HG03025 (cell line): ENCODE measurements around the gene ADAMTS7.
"Not testable (repeated sequence)": the region's sequence is repeated elsewhere in the genome, so short reads cannot be mapped to it uniquely, and the experiment has no call there.

Experiments used
- ATAC-seq: cut with Tn5 transposase; IDR thresholded peaks from one replicate; pipeline ENCODE4 v1.9.1; 2021; ENCODE audit warnings: mild to moderate bottlenecking, moderate library complexity; ENCODE audit not compliant: unreplicated experiment, low FRiP score

Gene ADAMTS7, protein sequence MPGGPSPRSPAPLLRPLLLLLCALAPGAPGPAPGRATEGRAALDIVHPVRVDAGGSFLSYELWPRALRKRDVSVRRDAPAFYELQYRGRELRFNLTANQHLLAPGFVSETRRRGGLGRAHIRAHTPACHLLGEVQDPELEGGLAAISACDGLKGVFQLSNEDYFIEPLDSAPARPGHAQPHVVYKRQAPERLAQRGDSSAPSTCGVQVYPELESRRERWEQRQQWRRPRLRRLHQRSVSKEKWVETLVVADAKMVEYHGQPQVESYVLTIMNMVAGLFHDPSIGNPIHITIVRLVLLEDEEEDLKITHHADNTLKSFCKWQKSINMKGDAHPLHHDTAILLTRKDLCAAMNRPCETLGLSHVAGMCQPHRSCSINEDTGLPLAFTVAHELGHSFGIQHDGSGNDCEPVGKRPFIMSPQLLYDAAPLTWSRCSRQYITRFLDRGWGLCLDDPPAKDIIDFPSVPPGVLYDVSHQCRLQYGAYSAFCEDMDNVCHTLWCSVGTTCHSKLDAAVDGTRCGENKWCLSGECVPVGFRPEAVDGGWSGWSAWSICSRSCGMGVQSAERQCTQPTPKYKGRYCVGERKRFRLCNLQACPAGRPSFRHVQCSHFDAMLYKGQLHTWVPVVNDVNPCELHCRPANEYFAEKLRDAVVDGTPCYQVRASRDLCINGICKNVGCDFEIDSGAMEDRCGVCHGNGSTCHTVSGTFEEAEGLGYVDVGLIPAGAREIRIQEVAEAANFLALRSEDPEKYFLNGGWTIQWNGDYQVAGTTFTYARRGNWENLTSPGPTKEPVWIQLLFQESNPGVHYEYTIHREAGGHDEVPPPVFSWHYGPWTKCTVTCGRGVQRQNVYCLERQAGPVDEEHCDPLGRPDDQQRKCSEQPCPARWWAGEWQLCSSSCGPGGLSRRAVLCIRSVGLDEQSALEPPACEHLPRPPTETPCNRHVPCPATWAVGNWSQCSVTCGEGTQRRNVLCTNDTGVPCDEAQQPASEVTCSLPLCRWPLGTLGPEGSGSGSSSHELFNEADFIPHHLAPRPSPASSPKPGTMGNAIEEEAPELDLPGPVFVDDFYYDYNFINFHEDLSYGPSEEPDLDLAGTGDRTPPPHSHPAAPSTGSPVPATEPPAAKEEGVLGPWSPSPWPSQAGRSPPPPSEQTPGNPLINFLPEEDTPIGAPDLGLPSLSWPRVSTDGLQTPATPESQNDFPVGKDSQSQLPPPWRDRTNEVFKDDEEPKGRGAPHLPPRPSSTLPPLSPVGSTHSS (N-terminal part only)

DNA sequence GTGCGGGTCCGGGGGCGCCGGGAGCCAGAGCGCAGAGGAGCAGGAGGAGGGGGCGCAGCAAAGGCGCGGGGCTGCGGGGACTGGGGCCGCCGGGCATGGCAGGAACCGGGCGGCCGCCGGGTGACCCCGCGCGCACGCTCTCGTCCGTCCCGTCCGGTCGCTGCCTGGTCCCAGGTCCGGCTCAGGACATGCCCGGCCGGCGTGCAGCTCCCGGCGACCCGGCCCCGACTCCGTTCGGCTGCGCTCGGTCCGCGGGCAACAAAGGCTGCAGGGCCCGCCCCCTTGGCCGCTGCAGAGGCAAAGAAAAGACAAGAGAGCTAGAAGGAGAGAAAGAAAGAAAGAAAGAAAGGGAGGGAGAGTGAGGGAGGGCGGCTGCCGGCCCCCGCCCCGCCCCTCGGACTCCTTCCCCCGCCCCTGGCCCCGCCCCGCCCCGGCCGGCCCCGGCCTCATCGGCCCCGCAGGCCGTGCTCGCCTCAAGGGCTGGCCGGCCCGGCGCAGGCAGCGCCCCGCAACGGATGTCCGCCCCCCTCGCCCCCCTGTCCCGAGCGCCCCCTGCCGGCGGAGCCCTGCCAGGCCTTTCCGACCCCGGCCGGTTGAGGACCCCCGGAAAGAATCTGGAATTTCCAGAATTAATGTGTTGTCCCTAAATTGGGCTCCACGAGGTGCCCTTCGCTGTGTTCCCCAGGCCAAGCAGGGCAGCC, at the start of gene ADAMTS7:
ADAMTS7 (minus strand) TSS at position 341 of the 701 bp plus-strand sequence; CDS start at position 97, 244 bp downstream.
- no peak for ATAC-seq

DNA sequence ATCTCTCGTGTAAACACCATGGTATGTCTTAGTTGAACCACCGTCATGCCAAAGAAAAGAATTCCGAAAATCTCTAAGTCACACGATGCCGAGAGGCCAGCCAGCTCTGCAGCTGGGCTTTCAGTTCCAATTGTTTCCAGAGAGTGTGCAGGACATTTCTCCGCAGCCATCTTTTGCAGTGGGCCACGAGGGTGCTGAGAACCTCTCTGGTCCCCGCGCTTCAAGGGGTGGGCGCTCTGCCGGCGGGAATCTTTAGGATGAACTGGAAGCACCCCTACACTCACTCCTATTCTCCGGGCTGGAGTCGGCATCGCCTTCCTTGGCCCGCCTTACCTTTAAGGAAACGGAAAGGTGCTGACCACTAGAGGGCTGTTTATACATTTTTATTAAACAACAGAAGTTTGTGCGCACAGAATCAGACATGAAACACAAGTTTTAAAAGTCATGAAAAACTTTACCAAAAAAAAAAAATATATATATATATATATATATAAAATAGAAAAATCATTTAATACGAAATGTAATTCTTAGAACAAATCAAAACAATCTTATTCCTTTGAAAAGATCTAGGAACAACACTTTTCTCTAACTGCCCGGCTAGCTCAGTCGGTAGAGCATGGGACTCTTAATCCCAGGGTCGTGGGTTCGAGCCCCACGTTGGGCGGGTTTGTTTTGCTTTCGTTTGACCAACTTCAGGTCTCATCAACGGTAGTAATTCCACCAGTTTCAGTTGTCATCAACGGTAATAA, 48.9 kb upstream of the ADAMTS7 start:
- no peak for ATAC-seq

DNA sequence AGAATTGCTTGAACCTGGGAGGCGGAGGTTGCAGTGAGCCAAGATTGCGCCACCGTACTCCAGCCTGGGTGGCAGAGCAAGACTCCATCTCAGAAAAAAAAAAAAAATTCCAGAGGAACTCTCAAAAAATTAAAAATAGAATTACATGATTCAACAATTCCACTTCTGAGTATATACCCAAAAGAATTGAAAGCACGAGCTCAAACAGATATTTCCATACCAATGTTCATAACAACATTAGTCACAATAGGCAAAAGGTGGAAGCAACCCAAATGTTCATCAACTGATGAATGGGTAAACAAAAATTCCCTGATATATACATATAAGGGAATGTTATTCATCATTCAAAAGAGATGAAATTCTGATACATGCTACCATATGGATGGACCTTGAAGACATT, 44.5 kb upstream of the ADAMTS7 start:
- no peak for ATAC-seq

DNA sequence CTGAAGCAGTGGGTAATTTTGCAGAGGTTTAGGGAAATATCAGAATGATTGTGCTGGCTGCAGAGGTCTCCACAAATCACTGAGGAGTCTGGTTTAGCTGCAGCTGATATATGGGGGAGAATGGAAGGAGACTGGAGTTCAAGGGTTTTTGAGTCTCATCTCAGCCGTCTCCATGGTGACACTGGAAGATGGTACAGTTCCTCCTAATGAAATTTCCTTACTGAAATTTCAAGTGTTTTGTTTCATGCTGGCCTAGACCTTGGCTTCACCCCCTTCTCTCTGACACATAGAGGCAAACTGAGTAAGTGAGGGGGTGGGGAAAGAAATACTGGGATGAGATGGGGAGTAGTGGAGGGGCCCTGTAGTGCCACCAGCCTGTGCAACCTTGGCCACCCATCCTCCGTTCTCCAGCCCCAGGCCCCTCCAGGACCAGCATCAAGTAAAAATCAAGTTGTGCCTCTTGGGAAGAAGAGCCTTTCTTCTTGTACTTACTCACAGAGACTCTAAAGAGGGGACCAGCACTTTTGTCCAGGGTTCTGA, 43.6 kb upstream of the ADAMTS7 start:
- no peak for ATAC-seq

DNA sequence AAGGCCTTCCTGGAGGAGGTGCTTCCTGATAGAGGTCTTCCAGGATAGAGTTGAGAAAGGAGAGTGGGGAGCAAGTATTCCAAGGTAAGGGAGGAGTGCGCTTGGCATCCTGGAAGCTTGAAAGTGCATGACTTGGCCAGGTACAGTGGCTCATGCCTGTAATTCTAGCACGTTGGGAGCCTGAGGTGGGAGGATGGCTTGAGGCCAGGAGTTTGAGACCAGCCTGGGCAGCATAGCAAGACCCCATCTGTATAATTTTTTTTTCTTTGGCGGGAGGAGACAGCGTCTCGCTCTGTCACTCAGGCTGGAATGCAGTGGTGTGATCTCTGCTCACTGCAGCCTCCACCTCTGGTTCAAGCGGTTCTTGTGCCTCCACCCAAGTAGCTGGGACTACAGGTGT, 42.2 kb upstream of the ADAMTS7 start:
- no peak for ATAC-seq

DNA sequence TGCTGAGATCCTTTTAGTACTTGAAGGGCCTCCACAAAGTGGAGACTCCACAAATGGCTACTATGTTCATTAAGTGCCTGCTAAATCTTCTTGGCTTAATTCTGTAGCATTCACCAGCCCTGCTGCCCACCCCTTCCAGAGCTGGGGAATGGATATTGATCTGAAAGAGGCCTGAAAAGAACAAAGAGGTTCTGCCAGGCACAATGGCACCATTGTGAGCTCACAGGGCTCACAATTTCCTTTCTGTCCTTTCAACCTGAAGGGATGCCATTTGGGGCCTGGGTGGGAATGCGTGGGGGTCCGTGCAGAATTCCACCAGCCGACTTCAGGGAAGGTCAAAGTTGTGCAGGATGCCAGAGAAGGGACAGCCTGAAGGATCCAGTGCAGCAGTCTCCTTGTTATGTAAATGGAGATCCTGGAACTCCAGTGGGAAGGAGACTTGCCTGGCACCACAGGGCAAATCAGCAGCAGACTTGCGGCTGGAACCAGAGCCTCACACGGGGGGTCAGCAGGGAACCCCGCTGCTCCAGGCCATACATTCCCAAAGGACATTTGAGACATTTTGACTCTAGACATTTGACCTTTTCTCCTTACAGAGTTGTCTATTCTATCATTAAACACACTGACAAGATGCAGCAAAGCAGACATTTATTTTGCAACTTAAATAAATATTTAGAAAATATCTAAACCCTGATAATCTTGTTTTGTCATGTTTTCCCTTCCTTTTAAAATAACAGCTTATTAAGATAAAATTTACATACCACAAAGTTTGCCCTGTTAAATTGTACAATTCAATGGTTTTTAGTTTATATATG, 39.9 kb upstream of the ADAMTS7 start:
- no peak for ATAC-seq

DNA sequence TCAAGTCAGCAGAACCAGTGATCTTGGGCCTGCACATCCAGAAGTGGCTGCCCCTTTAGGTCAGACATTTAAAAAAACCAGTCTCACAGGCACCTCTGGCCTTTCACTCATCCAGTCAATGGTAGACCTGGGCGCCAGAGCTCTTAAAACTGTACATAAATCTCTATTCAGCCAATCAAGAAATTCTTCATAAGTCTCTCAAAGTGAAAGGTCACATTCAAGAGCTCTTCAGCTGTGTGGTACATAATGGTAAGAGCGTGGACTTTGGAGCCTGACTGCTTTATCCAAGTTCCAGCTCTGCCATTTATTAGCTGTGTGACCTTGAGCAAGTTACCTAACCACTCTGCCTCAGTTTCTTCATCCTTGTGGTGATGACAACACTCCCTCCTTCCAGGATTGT, 39.1 kb upstream of the ADAMTS7 start:
- ATAC-seq: no peak

DNA sequence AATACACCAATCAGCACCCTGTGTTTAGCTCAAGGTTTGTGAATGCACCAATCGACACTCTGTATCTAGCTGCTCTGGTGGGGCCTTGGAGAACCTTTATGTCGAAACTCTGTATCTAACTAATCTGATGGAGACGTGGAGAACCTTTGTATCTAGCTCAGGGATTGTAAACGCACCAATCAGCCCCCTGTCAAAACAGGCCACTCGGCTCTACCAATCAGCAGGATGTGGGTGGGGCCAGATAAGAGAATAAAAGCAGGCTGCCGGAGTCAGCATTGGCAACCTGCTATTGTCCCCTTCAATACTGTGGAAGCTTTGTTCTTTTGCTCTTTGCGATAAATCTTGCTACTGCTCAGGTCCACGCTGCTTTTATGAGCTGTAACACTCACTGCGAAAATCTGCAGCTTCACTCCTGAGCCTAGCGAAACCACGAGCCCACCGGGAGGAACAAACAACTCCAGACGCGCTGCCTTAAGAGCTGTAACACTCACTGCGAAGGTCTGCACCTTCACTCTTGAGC, 36.2 kb upstream of the ADAMTS7 start:
- ATAC-seq: not testable (repeated sequence)

DNA sequence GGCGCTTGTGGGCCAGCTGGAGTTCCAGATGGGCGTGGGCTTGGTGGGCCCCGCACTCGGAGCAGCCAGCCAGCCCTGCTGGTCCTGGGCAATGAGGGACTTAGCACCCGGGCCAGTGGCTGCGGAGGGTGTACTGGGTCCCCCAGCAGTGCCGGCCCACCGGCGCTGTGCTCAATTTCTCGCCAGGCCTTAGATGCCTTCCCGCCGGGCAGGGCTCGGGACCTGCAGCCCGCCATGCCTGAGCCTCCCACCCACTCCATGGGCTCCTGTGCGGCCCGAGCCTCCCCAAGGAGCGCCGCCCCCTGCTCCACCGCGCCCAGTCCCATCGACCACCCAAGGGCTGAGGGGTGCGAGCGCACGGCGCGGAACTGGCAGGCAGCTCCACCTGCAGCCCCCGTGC, 35.6 kb upstream of the ADAMTS7 start:
- not testable (repeated sequence) for ATAC-seq

DNA sequence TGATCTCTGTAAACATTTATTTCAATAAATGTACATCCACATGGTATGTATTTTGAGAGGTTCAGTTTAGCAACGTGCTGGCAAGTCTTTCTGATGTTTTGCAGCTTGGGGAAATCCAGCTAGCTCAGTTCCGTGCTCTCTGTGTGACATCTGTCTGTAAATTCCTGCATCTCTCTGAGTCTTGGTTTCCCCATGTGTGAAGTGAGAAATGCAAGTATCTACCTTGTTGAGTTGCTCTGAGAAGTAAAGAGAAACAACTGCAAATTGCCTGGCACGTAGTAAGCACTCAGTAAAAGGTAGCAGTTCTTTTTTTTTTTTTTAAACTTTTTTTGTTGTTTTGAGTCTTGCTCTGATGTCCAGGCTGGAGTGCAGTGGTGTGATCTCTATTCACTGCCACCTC, 31.3 kb upstream of the ADAMTS7 start:
- ATAC-seq: no peak

DNA sequence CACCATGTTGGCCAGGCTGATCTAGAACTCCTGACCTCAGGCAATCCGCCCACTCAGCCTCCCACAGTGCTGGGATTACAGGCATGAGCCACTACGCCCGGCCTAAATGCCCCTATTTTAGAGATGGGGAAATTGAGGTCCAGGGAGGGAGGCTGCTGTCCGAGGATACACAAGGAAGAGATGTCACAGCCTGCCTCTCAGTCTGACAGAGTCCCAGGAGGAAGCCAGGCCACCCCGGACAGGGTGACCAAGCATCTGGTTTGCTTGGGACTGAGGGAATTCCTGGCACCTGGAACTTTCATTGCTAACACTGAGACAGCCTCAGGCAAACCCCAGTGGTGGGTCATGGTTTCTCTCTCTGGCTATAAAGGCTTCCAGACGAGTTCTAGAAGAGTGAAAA, 30.6 kb upstream of the ADAMTS7 start:
- ATAC-seq: no peak

DNA sequence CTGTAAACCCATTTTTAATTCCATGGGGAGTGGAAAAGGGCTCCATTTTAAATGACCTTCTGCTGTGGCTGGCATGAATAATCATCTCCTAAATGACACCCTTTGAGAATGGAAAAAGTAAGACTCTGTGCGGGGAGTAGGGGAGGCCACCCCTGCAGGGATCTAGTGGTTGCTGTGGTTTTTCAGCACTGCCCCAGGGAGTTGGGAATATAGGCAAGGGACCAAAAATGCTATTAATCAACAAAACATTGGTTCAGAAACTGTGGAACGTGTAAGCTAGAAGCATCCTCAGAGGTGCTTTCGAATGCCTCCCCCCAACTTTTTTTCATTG, 30.1 kb upstream of the ADAMTS7 start:
- no peak for ATAC-seq

DNA sequence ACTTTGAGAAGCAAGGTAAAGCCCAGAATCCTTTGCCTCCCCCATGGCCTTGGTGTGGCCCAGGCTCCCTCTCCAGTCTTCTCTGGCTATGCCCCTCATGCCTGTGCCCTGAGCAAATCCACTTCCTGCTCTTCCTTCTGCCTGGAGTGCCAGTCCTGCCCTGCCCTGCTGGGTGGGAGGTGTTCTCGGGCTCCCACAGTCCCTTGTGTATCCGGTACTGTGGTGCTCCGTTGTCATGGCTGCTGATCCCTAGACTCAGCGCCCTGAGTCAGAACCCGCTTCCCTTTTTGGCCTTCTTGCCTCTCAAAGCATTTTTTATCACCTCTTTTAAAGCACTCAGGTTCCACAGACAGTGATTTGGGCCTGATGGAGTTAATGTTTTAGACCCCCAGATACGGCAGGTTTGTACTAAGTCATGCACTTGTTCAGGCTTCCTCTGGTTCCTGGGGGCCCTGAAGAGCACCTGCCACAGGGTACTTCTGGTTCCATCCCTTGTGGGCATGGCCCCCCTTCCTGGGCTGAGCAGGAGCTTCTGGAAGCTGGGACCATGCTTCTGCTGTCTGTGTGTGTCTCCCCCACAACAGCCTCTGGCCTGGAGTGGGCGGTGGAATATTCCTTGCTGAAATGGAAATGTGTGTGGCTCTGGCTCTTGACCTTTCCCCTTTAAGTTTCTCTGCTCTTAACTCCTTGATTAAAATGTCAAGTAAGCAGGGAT, 29.6 kb upstream of the ADAMTS7 start:
- ATAC-seq: no peak

DNA sequence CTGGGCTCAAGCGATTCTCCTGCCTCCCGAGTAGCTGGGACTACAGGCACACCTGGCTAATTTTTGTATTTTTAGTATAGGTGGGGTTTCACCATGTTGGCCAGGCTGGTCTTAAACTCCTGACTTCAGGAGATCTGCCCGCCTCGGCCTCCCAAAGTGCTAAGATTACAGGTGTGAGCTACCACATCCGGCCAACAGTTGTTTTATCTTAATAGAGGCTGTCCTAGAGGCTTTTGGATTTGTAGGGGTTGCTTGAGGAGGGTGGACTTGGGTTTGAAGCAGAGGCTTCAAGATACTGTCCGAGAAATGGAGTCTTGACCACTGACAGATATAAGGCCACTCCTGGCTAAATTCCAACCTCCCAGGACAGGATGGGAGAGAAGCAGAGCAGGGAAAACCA, 27.9 kb upstream of the ADAMTS7 start:
- not testable (repeated sequence) for ATAC-seq

DNA sequence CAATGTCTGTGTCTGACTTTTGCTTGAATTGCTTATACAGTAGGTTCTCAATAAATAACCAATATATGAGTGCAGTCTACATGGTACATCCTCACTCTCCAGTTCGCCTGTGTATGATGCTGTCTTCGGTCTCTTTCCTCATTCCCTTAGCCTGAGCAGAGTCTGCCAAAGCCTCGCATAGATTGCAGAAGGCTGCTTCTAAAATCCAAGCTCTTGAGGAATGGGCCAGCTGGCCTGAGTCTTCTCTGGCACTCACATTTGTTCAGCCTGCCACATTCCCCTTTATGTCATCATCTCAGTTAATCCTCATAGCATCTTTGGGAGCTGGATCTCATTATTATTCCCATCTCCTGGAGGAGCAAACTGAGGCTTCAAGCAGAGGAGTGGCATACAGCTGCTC, 27.2 kb upstream of the ADAMTS7 start:
- no peak for ATAC-seq

DNA sequence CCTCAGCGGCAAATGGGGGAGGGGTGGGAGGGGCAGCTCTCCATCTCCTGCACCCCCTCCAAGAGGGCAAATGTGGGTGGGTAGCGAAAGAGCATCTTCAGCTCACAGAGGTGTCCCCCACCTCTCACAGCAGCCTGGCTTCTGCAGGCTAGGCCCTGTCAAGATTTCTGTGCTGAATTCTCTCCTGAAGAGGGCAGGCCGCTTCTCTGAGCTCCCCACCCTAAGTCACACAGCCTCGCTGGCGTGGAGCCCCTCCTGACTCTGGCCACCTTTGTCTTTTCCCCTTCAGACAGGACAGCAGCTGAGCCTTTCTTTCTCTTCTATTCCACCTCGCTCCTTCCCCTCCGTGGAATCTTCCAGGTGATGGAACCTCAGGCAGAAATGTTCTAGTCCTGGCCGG, 26.3 kb upstream of the ADAMTS7 start:
- no peak for ATAC-seq

DNA sequence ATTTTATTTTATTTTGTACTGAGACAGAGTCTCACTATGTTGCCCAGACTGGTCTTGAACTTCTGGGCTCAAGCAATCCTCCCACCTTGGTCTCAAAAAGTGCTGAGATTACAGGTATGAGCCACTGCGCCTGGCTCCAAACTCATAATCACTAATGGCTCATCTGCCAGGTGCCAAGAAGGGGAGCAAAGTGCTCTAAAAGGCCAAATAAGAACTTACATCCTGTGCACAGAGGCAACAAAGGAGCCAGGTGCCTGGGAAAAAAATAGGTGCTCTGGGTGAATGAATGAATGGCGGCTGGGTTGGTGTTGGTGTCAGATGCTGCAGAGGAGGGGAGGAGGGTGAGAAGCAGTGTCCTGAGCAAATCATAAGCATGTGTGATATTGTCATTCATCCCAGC, 25.9 kb upstream of the ADAMTS7 start:
- ATAC-seq: no peak

DNA sequence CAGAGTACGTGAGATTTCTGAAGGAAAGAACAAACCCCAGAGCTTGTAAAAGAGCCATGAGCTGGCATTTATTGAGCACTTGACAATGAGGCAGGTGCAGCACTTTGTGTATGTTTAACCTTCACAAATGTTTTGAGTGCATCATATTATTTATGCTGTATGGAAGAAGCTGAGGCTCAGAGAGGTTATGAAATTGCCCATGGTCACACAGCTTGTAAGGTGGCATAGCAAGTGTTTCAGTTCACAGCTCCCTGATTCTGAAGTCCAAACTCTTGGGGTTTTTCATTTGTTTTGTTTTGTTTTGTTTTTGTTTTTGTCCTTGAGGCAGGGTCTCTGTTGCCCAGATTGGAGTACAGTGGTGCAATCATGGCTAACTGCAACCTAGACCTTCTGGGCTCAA, 25.1 kb upstream of the ADAMTS7 start:
- ATAC-seq: no peak
